HG03060 (cell line): ENCODE data around the gene TTC39A.
"Not testable (repeated sequence)": the region's sequence is repeated elsewhere in the genome, so short reads cannot be mapped to it uniquely, and the experiment has no call there.

Experiments
- ATAC-seq: cut with Tn5 transposase; IDR thresholded peaks from one replicate; pipeline ENCODE4 v1.9.1; 2021; ENCODE audit warnings: low read depth, moderate number of reproducible peaks; ENCODE audit not compliant: unreplicated experiment

Gene TTC39A

GRCh38 chr1:51274676-51275075 lies 55.7 kb downstream of the TTC39A start:
- no peak for ATAC-seq

- no peak for ATAC-seq
These were observed 57.4 kb downstream of the TTC39A start for GRCh38 chr1:51272916-51273315.

GRCh38 chr1:51270751-51271150 lies 59.6 kb downstream of the TTC39A start:
- no peak for ATAC-seq

GRCh38 chr1:51268634-51269033 lies 61.7 kb downstream of the TTC39A start:
- ATAC-seq: no peak

GRCh38 chr1:51266791-51267190 lies 63.6 kb downstream of the TTC39A start:
- no peak for ATAC-seq

- ATAC-seq: no peak
These were observed 64.2 kb downstream of the TTC39A start for GRCh38 chr1:51266181-51266580.

- ATAC-seq: no peak
These were observed 64.7 kb downstream of the TTC39A start for GRCh38 chr1:51265618-51266017.

GRCh38 chr1:51264451-51264850 lies 65.9 kb downstream of the TTC39A start:
- no peak for ATAC-seq

GRCh38 chr1:51263147-51263877 lies 67.0 kb downstream of the TTC39A start:
- ATAC-seq: no peak

GRCh38 chr1:51255331-51255730 lies 75.0 kb downstream of the TTC39A start:
- ATAC-seq: no peak

- ATAC-seq: no peak
These were observed 76.7 kb downstream of the TTC39A start for GRCh38 chr1:51253691-51254090.

- ATAC-seq: no peak
These were observed 78.0 kb downstream of the TTC39A start for GRCh38 chr1:51252366-51252765.

- not testable (repeated sequence) for ATAC-seq
These were observed 79.2 kb downstream of the TTC39A start for GRCh38 chr1:51251165-51251564.

GRCh38 chr1:51250729-51251128 lies 79.6 kb downstream of the TTC39A start:
- ATAC-seq: not testable (repeated sequence)

- no peak for ATAC-seq
These were observed 80.9 kb downstream of the TTC39A start for GRCh38 chr1:51249445-51249844.

GRCh38 chr1:51247499-51247898 lies 82.9 kb downstream of the TTC39A start:
- ATAC-seq: no peak

GRCh38 chr1:51247022-51247421 lies 83.3 kb downstream of the TTC39A start:
- no peak for ATAC-seq

GRCh38 chr1:51242546-51242945 lies 87.8 kb downstream of the TTC39A start:
- no peak for ATAC-seq

GRCh38 chr1:51241119-51241518 lies 89.2 kb downstream of the TTC39A start:
- no peak for ATAC-seq

GRCh38 chr1:51240084-51240483 lies 90.3 kb downstream of the TTC39A start:
- no peak for ATAC-seq

GRCh38 chr1:51238034-51238403 lies 92.3 kb downstream of the TTC39A start:
- ATAC-seq: no peak

GRCh38 chr1:51237351-51238033 lies 92.9 kb downstream of the TTC39A start:
- no peak for ATAC-seq
